Natural killer cell (primary cell): ENCODE data around the gene P2RY6. TPM values are rescaled to one million over a fixed set of nuclear protein-coding genes. Genes with fewer than 3 reads are reported as not detected.

ENCODE experiments used
- ATAC-seq, 3 donors: fragments of 150-1000 bp in 2 of 3; fragments of 200-7000 bp in 1 of 3; cut with Tn5 transposase; 1 replicate in 1 of 3; 2 replicates in 2 of 3; pipeline ENCODE4 v1.10.0; 2021; ENCODE audit warnings: mild to moderate bottlenecking in 2 of 3, moderate library complexity in 2 of 3
- DNase-seq, 2 donors: peaks; one replicate each; pipeline versions ENCODE4 v3.0.0 to v3.0.0-alpha.2; 2013 to 2021; ENCODE audit warnings: mixed read lengths in 1 of 2
- H3K27ac ChIP-seq: one replicate; pipeline ENCODE4 v1.5.1; 2013; ENCODE audit warnings: mild to moderate bottlenecking, low read length
- H3K27me3 ChIP-seq: one replicate; pipeline ENCODE4 v1.6.1; 2013; ENCODE audit warnings: low read length; ENCODE audit not compliant: control insufficient read depth, insufficient read depth
- H3K36me3 ChIP-seq: one replicate; pipeline ENCODE4 v1.6.1; 2013; ENCODE audit warnings: low read length; ENCODE audit not compliant: control insufficient read depth, insufficient read depth
- H3K4me1 ChIP-seq: one replicate; pipeline ENCODE4 v1.6.1; 2013; ENCODE audit warnings: low read length; ENCODE audit not compliant: control insufficient read depth, insufficient read depth
- H3K4me3 ChIP-seq: one replicate; pipeline ENCODE4 v1.5.1; 2013; ENCODE audit warnings: low read length
- H3K9me3 ChIP-seq: one replicate; pipeline ENCODE4 v1.6.1; 2013; ENCODE audit warnings: low read length; ENCODE audit not compliant: control insufficient read depth, insufficient read depth
- H3K27ac Mint-ChIP-seq, 2 donors: one replicate each; pipeline ENCODE4 v1.8.0; 2022; ENCODE audit warnings: mild to moderate bottlenecking in 2 of 2, mixed read lengths in 2 of 2, moderate library complexity in 1 of 2
- H3K27me3 Mint-ChIP-seq, 2 donors: one replicate each; pipeline ENCODE4 v1.8.0; 2022; ENCODE audit warnings: low read depth in 2 of 2, mixed read lengths in 2 of 2
- H3K36me3 Mint-ChIP-seq: one replicate; pipeline ENCODE4 v1.8.0; 2022; ENCODE audit warnings: mixed read lengths
- H3K4me1 Mint-ChIP-seq, 2 donors: one replicate each; pipeline ENCODE4 v1.8.0; 2022; ENCODE audit warnings: mixed read lengths in 2 of 2
- H3K4me3 Mint-ChIP-seq: one replicate; pipeline ENCODE4 v1.8.0; 2022; ENCODE audit warnings: mild to moderate bottlenecking, moderate library complexity, mixed read lengths
- H3K9me3 Mint-ChIP-seq, 2 donors: one replicate each; pipeline ENCODE4 v1.8.0; 2022; ENCODE audit warnings: mixed read lengths in 2 of 2
- WGBS: methylation state at CpG from one replicate; pipeline ENCODE4 v1.1.7; 2013; ENCODE audit warnings: missing lambda C conversion rate; ENCODE audit not compliant: insufficient coverage; 5-methylcytosine and 5-hydroxymethylcytosine counted together
- intact Hi-C: fragments of 100-400 bp; cut with micrococcal nuclease; formaldehyde crosslinking; loops from one replicate; pipeline ENCODE4 v1.14.2; 2022
- total RNA-seq, 4 donors: library from RNA; stranded (reverse); fragments of 120-200 nt in 1 of 4; gene quantifications; one replicate each; pipeline versions ENCODE4 v1.2.3 to v1.2.4, GENCODE V29; 2013 to 2022
- TF ChIP-seq, protein P1 (sequence below): fragments of 200-600 bp; IDR thresholded peaks from one replicate; pipeline ENCODE4 v1.8.0; 2022; ENCODE audit warnings: antibody characterized with exemption

P2RY6 gene
- total RNA-seq, 3 donors from 2014 or later (not counting 1 experiment from before 2014, with no cell fraction given) = 0.24 to 0.40 TPM; not detected in 1

DNA sequence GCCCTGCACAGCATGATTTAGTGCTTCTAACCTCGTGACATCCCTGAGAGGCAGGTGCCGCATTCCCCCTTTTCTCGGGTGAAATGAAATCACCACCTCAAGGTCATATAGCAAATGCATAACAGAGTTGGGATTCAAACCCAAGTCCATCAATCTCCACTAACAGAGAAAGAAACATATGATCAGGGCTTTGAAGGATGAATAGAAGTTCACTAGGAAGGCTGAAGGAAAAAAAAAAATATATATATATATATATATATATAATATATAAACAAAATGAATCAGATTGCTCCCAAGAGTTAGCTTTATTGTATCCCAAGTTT is 23.8 kb downstream of the P2RY6 start:
- ATAC-seq = no peak
- H3K27ac Mint-ChIP-seq = no peak overlapping the region
- peaks cover 0 to 5% of the 10 kb centered on the region in 2 donors for H3K27me3 Mint-ChIP-seq
- H3K27ac ChIP-seq = no peak overlapping the region
- whole genome bisulfite sequencing = 96% methylated on average over 3 of the region's 3 CpGs
- H3K4me1 Mint-ChIP-seq = peaks cover 0 to 9% of the 10 kb centered on the region in 2 donors
- TF ChIP-seq, protein P1, sequence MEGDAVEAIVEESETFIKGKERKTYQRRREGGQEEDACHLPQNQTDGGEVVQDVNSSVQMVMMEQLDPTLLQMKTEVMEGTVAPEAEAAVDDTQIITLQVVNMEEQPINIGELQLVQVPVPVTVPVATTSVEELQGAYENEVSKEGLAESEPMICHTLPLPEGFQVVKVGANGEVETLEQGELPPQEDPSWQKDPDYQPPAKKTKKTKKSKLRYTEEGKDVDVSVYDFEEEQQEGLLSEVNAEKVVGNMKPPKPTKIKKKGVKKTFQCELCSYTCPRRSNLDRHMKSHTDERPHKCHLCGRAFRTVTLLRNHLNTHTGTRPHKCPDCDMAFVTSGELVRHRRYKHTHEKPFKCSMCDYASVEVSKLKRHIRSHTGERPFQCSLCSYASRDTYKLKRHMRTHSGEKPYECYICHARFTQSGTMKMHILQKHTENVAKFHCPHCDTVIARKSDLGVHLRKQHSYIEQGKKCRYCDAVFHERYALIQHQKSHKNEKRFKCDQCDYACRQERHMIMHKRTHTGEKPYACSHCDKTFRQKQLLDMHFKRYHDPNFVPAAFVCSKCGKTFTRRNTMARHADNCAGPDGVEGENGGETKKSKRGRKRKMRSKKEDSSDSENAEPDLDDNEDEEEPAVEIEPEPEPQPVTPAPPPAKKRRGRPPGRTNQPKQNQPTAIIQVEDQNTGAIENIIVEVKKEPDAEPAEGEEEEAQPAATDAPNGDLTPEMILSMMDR = no peak
- no peak for DNase-seq
- H3K4me3 Mint-ChIP-seq = no peak overlapping the region
- H3K27me3 ChIP-seq = no peaks in the 10 kb centered on the region
- H3K4me1 ChIP-seq = peaks cover 3% of the 10 kb centered on the region
- no peaks in the 10 kb centered on the region for H3K9me3 ChIP-seq
- H3K9me3 Mint-ChIP-seq = no peaks in the 10 kb centered on the region
- no peaks in the 10 kb centered on the region for H3K36me3 Mint-ChIP-seq
- intact Hi-C loops = loop anchor here (1.0 kb wide), 1 partner anchor 39 kb away; no protein-coding TSS in a partner anchor
- no peak overlapping the region for H3K4me3 ChIP-seq
- no peaks in the 10 kb centered on the region for H3K36me3 ChIP-seq

DNA sequence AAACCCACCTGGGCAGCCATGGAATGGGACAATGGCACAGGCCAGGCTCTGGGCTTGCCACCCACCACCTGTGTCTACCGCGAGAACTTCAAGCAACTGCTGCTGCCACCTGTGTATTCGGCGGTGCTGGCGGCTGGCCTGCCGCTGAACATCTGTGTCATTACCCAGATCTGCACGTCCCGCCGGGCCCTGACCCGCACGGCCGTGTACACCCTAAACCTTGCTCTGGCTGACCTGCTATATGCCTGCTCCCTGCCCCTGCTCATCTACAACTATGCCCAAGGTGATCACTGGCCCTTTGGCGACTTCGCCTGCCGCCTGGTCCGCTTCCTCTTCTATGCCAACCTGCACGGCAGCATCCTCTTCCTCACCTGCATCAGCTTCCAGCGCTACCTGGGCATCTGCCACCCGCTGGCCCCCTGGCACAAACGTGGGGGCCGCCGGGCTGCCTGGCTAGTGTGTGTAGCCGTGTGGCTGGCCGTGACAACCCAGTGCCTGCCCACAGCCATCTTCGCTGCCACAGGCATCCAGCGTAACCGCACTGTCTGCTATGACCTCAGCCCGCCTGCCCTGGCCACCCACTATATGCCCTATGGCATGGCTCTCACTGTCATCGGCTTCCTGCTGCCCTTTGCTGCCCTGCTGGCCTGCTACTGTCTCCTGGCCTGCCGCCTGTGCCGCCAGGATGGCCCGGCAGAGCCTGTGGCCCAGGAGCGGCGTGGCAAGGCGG is 24.5 kb downstream of the P2RY6 start:
- TF ChIP-seq, protein P1 = no peak
- Histone ChIP-seq H3K27ac (no peak overlapping the region), H3K27me3 (no peaks in the 10 kb centered on the region), H3K9me3 (no peaks in the 10 kb centered on the region), H3K36me3 (no peaks in the 10 kb centered on the region), H3K4me3 (no peak overlapping the region), H3K4me1 (peaks cover 3% of the 10 kb centered on the region)
- H3K4me3 Mint-ChIP-seq = no peak overlapping the region
- intact Hi-C loops = no loop called here
- DNase-seq = no peak
- H3K36me3 Mint-ChIP-seq = no peaks in the 10 kb centered on the region
- peaks cover 0 to 5% of the 10 kb centered on the region in 2 donors for H3K27me3 Mint-ChIP-seq
- H3K27ac Mint-ChIP-seq = no peak overlapping the region
- peaks cover 0 to 9% of the 10 kb centered on the region in 2 donors for H3K4me1 Mint-ChIP-seq
- 92% methylated on average over 35 of the region's 35 CpGs for WGBS
- H3K9me3 Mint-ChIP-seq = no peaks in the 10 kb centered on the region
- no peak for ATAC-seq

DNA sequence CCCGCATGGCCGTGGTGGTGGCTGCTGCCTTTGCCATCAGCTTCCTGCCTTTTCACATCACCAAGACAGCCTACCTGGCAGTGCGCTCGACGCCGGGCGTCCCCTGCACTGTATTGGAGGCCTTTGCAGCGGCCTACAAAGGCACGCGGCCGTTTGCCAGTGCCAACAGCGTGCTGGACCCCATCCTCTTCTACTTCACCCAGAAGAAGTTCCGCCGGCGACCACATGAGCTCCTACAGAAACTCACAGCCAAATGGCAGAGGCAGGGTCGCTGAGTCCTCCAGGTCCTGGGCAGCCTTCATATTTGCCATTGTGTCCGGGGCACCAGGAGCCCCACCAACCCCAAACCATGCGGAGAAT is 25.1 kb downstream of the P2RY6 start:
- no peak overlapping the region for H3K4me3 Mint-ChIP-seq
- 90% methylated on average over 18 of the region's 18 CpGs for WGBS
- TF ChIP-seq, protein P1 = no peak
- no peak for ATAC-seq
- H3K27ac Mint-ChIP-seq = no peak overlapping the region
- peaks cover 3% of the 10 kb centered on the region for H3K4me1 ChIP-seq
- H3K36me3 Mint-ChIP-seq = no peaks in the 10 kb centered on the region
- H3K27me3 Mint-ChIP-seq = peaks cover 0 to 7% of the 10 kb centered on the region in 2 donors
- intact Hi-C loops = no loop called here
- H3K9me3 ChIP-seq = no peaks in the 10 kb centered on the region
- H3K4me1 Mint-ChIP-seq = peaks cover 0 to 9% of the 10 kb centered on the region in 2 donors
- no peaks in the 10 kb centered on the region for H3K27me3 ChIP-seq
- H3K4me3 ChIP-seq = no peak overlapping the region
- H3K9me3 Mint-ChIP-seq = no peaks in the 10 kb centered on the region
- H3K27ac ChIP-seq = no peak overlapping the region
- DNase-seq = no peak
- H3K36me3 ChIP-seq = no peaks in the 10 kb centered on the region

DNA sequence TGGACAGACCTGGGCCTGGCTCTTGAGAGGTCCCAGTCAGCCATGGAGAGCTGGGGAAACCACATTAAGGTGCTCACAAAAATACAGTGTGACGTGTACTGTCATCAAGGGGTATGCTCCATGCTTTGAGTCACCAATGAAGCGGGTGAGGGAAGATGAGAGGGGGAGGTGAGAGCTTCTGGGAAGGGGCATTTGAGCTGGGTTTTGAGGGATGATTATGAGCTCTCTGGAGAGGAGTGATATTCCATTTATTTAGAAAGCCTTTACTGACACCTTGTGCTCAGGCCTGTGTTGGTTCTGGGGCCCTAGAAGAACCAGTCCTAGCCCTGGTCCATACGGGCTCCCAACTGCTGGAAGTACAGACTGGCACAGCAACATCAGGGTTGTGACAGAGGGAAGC is 25.6 kb downstream of the P2RY6 start:
- Mint-ChIP-seq H3K4me1 (peaks cover 0 to 9% of the 10 kb centered on the region in 2 donors), H3K9me3 (no peaks in the 10 kb centered on the region), H3K4me3 (no peak overlapping the region), H3K27me3 (peaks cover 3 to 8% of the 10 kb centered on the region in 2 donors), H3K36me3 (no peaks in the 10 kb centered on the region), H3K27ac (no peak overlapping the region)
- WGBS = 83% methylated on average over 3 of the region's 3 CpGs
- DNase-seq = no peak
- Histone ChIP-seq H3K27ac (no peak overlapping the region), H3K27me3 (no peaks in the 10 kb centered on the region), H3K4me3 (no peak overlapping the region), H3K4me1 (peaks cover 3% of the 10 kb centered on the region), H3K9me3 (no peaks in the 10 kb centered on the region), H3K36me3 (no peaks in the 10 kb centered on the region)
- intact Hi-C loops = no loop called here
- no peak for ATAC-seq
- TF ChIP-seq, protein P1 = no peak
